Esophagus squamous epithelium (tissue), 5 donors: ENCODE data around the gene ZNF516. TPM values are rescaled to one million over a fixed set of nuclear protein-coding genes. Genes with fewer than 3 reads are reported as not detected.

Source experiments
- DNase-seq: peaks from one replicate; lab custom pipeline; 2025; lab: John Stamatoyannopoulos, UW
- H3K27ac ChIP-seq, 4 donors: fragments of 200-600 bp; sonication (generic); one replicate each; pipeline ENCODE4 v1.5.1; 2016 to 2019; ENCODE audit warnings: mild to moderate bottlenecking in 1 of 4
- H3K27me3 ChIP-seq, 4 donors: fragments of 200-600 bp; sonication (generic); 1 replicate in 3 of 4; 2 replicates in 1 of 4; pipeline versions ENCODE4 v1.5.1 to v1.6.0; 2017 to 2021; ENCODE audit warnings: antibody characterized with exemption in 1 of 4
- H3K36me3 ChIP-seq, 3 donors: fragments of 200-600 bp; sonication (generic); one replicate each; pipeline ENCODE4 v1.5.1; 2016 to 2019
- H3K4me1 ChIP-seq, 3 donors: fragments of 200-600 bp; sonication (generic); one replicate each; pipeline ENCODE4 v1.5.1; 2017 to 2019
- H3K4me3 ChIP-seq, 4 donors: fragments of 200-600 bp; sonication (generic); 1 replicate in 3 of 4; 2 replicates in 1 of 4; pipeline ENCODE4 v1.5.1; 2016 to 2019; ENCODE audit warnings: mild to moderate bottlenecking in 2 of 4, moderate library complexity in 1 of 4
- H3K9me3 ChIP-seq, 3 donors: fragments of 200-600 bp; sonication (generic); one replicate each; pipeline ENCODE4 v1.5.1; 2016 to 2019
- CTCF ChIP-seq, 6 experiments: fragments of 450-650 bp in 4 of 6; fragments of 200-600 bp in 2 of 6; sonication (generic) in 2 of 6; IDR thresholded peaks; one replicate each; pipeline ENCODE4 v1.5.1; 2016 to 2019; ENCODE audit warnings: antibody characterized with exemption in 6 of 6, mild to moderate bottlenecking in 4 of 6, moderate library complexity in 4 of 6
- POLR2A ChIP-seq, 4 donors: fragments of 450-650 bp; IDR thresholded peaks; one replicate each; pipeline ENCODE4 v1.6.1; 2017; ENCODE audit warnings: antibody characterized with exemption in 4 of 4, mild to moderate bottlenecking in 4 of 4, moderate library complexity in 3 of 4
- WGBS, 2 donors: methylation state at CpG; one replicate each; pipeline ENCODE4 v1.1.5; 2018; 5-methylcytosine and 5-hydroxymethylcytosine counted together
- intact Hi-C: fragments of 100-400 bp; cut with DNase I; formaldehyde crosslinking; loops from one replicate; pipeline ENCODE4 v1.15.0; 2022
- total RNA-seq, 4 donors: library from RNA; depleted of rRNA; stranded (reverse); fragments of >200 nt; gene quantifications; one replicate each; pipeline ENCODE4 v1.1.0, GENCODE V29; 2016
- donor health status: DM: yes; HTN: yes; CAD: no.

ZNF516 gene
- total RNA-seq, 4 donors from 2014 or later = 18.0 to 23.9 (median 19.2) TPM

GRCh38 chr18:76459687-76460350 is 35.2 kb downstream of the ZNF516 start:
- Histone ChIP-seq H3K4me3 (peak overlapping the region in 1 of 4 donors; percentile 26), H3K9me3 (no peaks in the 10 kb centered on the region), H3K27ac (peak overlapping the region; percentile 40 to 80 (median 71)), H3K27me3 (no peaks in the 10 kb centered on the region), H3K4me1 (peaks cover 10 to 43% (median 24%) of the 10 kb centered on the region in 3 donors), H3K36me3 (peaks cover 0 to 39% (median 0%) of the 10 kb centered on the region in 3 donors)
- intact Hi-C loops = no loop called here
- DNase-seq = no peak
- WGBS, 2 donors = 45 to 58% methylated on average over 5 to 20 of the region's 26 CpGs
- TF ChIP-seq CTCF (IDR thresholded peaks at IDR 0.05) (no peak), POLR2A (IDR thresholded peaks at IDR 0.05) (no peak)

- intact Hi-C loops = no loop called here
- WGBS, 2 donors = 60 to 100% methylated on average over 1 to 2 of the region's 17 CpGs
- peaks cover 0 to 34% (median 0%) of the 10 kb centered on the region in 3 donors for H3K36me3 ChIP-seq
- H3K9me3 ChIP-seq = no peaks in the 10 kb centered on the region
- H3K27ac ChIP-seq = peak overlapping the region; percentile 40 to 80 (median 71)
- H3K27me3 ChIP-seq = no peaks in the 10 kb centered on the region
- H3K4me3 ChIP-seq = peak overlapping the region in 1 of 4 donors; percentile 26
- H3K4me1 ChIP-seq = peaks cover 10 to 48% (median 27%) of the 10 kb centered on the region in 3 donors
- no peak for DNase-seq
- TF ChIP-seq POLR2A (IDR thresholded peaks at IDR 0.05) (no peak), CTCF (IDR thresholded peaks at IDR 0.05) (no peak)
Measured at GRCh38 chr18:76459312-76459686, 35.7 kb downstream of the ZNF516 start.

GRCh38 chr18:76458522-76459311 is 36.3 kb downstream of the ZNF516 start:
- H3K4me1 ChIP-seq = peaks cover 10 to 54% (median 27%) of the 10 kb centered on the region in 3 donors
- no peaks in the 10 kb centered on the region for H3K9me3 ChIP-seq
- intact Hi-C loops = no loop called here
- DNase-seq = no peak
- WGBS, 2 donors = 87 to 91% methylated on average over 31 to 32 of the region's 51 CpGs
- TF ChIP-seq CTCF (IDR thresholded peaks at IDR 0.05) (no peak), POLR2A (IDR thresholded peaks at IDR 0.05) (no peak)
- H3K27me3 ChIP-seq = no peaks in the 10 kb centered on the region
- H3K4me3 ChIP-seq = no peak overlapping the region
- H3K36me3 ChIP-seq = peaks cover 0 to 32% (median 0%) of the 10 kb centered on the region in 3 donors
- H3K27ac ChIP-seq = peak overlapping the region; percentile 40 to 80 (median 71)

GRCh38 chr18:76457957-76458356 is 37.1 kb downstream of the ZNF516 start:
- H3K9me3 ChIP-seq = no peaks in the 10 kb centered on the region
- DNase-seq = no peak
- H3K36me3 ChIP-seq = peaks cover 0 to 28% (median 0%) of the 10 kb centered on the region in 3 donors
- no peak overlapping the region for H3K27ac ChIP-seq
- no peak overlapping the region for H3K4me3 ChIP-seq
- intact Hi-C loops = no loop called here
- TF ChIP-seq CTCF (IDR thresholded peaks at IDR 0.05) (no peak), POLR2A (IDR thresholded peaks at IDR 0.05) (no peak)
- 90 to 91% methylated on average over 9 of the region's 9 CpGs for WGBS, 2 donors
- no peaks in the 10 kb centered on the region for H3K27me3 ChIP-seq
- peaks cover 10 to 61% (median 27%) of the 10 kb centered on the region in 3 donors for H3K4me1 ChIP-seq

- Histone ChIP-seq H3K36me3 (peaks cover 0 to 28% (median 0%) of the 10 kb centered on the region in 3 donors), H3K9me3 (no peaks in the 10 kb centered on the region), H3K4me3 (no peak overlapping the region), H3K4me1 (peaks cover 11 to 66% (median 27%) of the 10 kb centered on the region in 3 donors), H3K27ac (no peak overlapping the region), H3K27me3 (no peaks in the 10 kb centered on the region)
- no peak for DNase-seq
- WGBS, 2 donors = 75 to 79% methylated on average over 9 of the region's 9 CpGs
- intact Hi-C loops = no loop called here
- no peak for TF ChIP-seq CTCF (IDR thresholded peaks at IDR 0.05)
- no peak for TF ChIP-seq POLR2A (IDR thresholded peaks at IDR 0.05)
Measured at GRCh38 chr18:76457475-76457874, 37.6 kb downstream of the ZNF516 start.
